ENCODE data around the gene GALP.

GALP gene

DNA sequence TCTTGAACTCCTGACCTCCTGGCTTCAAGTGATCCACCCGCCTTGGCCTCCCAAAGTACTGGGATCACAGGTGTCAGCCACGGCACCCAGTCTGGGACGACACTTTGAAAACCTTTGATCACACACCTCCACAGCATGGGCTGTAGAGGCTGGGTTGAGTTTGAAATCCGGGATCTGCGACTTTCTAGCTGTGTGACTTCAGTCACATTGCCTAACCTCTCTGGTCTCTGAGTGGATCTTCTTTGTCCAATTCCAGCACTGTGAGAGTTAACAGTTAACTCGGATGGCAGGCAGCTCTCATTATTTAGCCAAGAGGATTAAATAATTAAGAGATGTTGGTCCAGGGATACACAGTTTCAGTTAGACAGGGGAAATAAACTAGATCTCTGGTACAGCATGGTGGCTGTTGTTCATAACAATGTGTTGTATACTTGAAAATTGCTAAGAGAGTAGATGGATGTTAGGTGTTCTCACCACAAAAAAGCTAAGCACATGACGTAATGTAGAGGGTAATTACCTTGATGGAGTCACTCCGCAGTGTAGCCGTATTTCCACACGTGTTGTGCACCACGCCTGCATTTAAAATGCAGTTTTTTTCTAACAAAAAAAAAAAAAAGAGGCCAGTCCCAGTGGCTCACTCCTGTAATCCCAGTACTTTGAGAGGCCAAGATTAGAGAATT lies 1.9 kb downstream of the GALP start:
- no peaks in the 10 kb centered on the region for H3K36me3 ChIP-seq (ENCODE audit: low read length)
- no peak for TF ChIP-seq EZH2phosphoT487 (conservative IDR thresholded peaks at IDR 0.05; ENCODE audit: low read length)
- TF ChIP-seq, protein P1, sequence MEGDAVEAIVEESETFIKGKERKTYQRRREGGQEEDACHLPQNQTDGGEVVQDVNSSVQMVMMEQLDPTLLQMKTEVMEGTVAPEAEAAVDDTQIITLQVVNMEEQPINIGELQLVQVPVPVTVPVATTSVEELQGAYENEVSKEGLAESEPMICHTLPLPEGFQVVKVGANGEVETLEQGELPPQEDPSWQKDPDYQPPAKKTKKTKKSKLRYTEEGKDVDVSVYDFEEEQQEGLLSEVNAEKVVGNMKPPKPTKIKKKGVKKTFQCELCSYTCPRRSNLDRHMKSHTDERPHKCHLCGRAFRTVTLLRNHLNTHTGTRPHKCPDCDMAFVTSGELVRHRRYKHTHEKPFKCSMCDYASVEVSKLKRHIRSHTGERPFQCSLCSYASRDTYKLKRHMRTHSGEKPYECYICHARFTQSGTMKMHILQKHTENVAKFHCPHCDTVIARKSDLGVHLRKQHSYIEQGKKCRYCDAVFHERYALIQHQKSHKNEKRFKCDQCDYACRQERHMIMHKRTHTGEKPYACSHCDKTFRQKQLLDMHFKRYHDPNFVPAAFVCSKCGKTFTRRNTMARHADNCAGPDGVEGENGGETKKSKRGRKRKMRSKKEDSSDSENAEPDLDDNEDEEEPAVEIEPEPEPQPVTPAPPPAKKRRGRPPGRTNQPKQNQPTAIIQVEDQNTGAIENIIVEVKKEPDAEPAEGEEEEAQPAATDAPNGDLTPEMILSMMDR (IDR thresholded peaks at IDR 0.05; ENCODE audit: insufficient read depth, low read length, poor library complexity, severe bottlenecking) = no peak
- no peaks in the 10 kb centered on the region for H4K20me1 ChIP-seq (ENCODE audit: low read depth, low read length)
- no peaks in the 10 kb centered on the region for H3K27me3 ChIP-seq (ENCODE audit: low read length)
- no peaks in the 10 kb centered on the region for H3K9me3 ChIP-seq (ENCODE audit: insufficient read depth, low read length)
- no peak overlapping the region for H3K4me2 ChIP-seq (ENCODE audit: low read depth, low read length, poor library complexity, severe bottlenecking)
- no peak overlapping the region for H2AFZ ChIP-seq (ENCODE audit: low read depth, low read length, severe bottlenecking)
- H3K9ac ChIP-seq (ENCODE audit: low read length) = no peak overlapping the region
- no peaks in the 10 kb centered on the region for H3K79me2 ChIP-seq (ENCODE audit: insufficient read depth, low read length)
- H3K9me2 ChIP-seq (replicated peaks; ENCODE audit: insufficient read depth, low read length) = no peaks in the 10 kb centered on the region
- H3K4me3 ChIP-seq (ENCODE audit: insufficient read depth, low read length, poor library complexity, severe bottlenecking) = no peak overlapping the region
- no peak overlapping the region for H3K27ac ChIP-seq (ENCODE audit: low read depth, low read length)
- no peaks in the 10 kb centered on the region for H3F3A ChIP-seq (ENCODE audit: insufficient read depth)

GRCh38 chr19:56189785-56190184 lies 14.0 kb downstream of the GALP start:
- no peak overlapping the region for H3K27ac ChIP-seq (ENCODE audit: low read depth, low read length)
- TF ChIP-seq, protein P1 (IDR thresholded peaks at IDR 0.05; ENCODE audit: insufficient read depth, low read length, poor library complexity, severe bottlenecking) = no peak
- TF ChIP-seq EZH2phosphoT487 (conservative IDR thresholded peaks at IDR 0.05; ENCODE audit: low read length) = no peak

DNA sequence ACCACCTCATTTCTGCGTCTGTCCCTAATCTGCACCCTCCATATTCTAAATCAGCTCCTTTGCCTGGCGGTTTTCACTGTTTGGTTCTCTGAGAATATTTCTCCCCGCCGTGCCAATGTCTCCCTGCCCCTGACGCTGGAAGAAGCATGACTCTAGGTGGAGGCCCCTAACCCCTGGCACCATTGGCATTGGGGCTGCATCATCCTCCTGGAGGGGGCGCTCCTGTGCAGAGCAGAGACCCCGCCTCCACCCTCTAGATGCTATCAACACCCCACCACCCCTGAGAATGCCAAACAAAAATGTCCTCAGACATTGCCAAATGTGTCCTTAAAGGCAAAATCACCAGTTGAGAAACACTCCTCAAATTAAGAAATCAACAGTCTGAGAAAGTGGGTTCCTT lies 15.3 kb downstream of the GALP start:
- H3K9ac ChIP-seq (ENCODE audit: low read length) = no peak overlapping the region
- no peaks in the 10 kb centered on the region for H3K9me3 ChIP-seq (ENCODE audit: insufficient read depth, low read length)
- no peaks in the 10 kb centered on the region for H3K79me2 ChIP-seq (ENCODE audit: insufficient read depth, low read length)
- TF ChIP-seq, protein P1 (IDR thresholded peaks at IDR 0.05; ENCODE audit: insufficient read depth, low read length, poor library complexity, severe bottlenecking) = no peak
- TF ChIP-seq EZH2phosphoT487 (conservative IDR thresholded peaks at IDR 0.05; ENCODE audit: low read length) = no peak
- H2AFZ ChIP-seq (ENCODE audit: low read depth, low read length, severe bottlenecking) = no peak overlapping the region
- H3K4me3 ChIP-seq (ENCODE audit: insufficient read depth, low read length, poor library complexity, severe bottlenecking) = no peak overlapping the region
- H3K27me3 ChIP-seq (ENCODE audit: low read length) = no peaks in the 10 kb centered on the region
- no peaks in the 10 kb centered on the region for H4K20me1 ChIP-seq (ENCODE audit: low read depth, low read length)
- no peaks in the 10 kb centered on the region for H3F3A ChIP-seq (ENCODE audit: insufficient read depth)
- no peak overlapping the region for H3K27ac ChIP-seq (ENCODE audit: low read depth, low read length)
- H3K36me3 ChIP-seq (ENCODE audit: low read length) = no peaks in the 10 kb centered on the region
- no peaks in the 10 kb centered on the region for H3K9me2 ChIP-seq (replicated peaks; ENCODE audit: insufficient read depth, low read length)
- no peak overlapping the region for H3K4me2 ChIP-seq (ENCODE audit: low read depth, low read length, poor library complexity, severe bottlenecking)

More at GRCh38 chr19:56189785-56190184, 14.0 kb downstream of the GALP start:
- H3K9me3 ChIP-seq (ENCODE audit: insufficient read depth, low read length) = no peaks in the 10 kb centered on the region
- H3K4me2 ChIP-seq (ENCODE audit: low read depth, low read length, poor library complexity, severe bottlenecking) = no peak overlapping the region
- no peaks in the 10 kb centered on the region for H4K20me1 ChIP-seq (ENCODE audit: low read depth, low read length)
- no peak overlapping the region for H2AFZ ChIP-seq (ENCODE audit: low read depth, low read length, severe bottlenecking)
- no peak overlapping the region for H3K4me3 ChIP-seq (ENCODE audit: insufficient read depth, low read length, poor library complexity, severe bottlenecking)
- H3K9me2 ChIP-seq (replicated peaks; ENCODE audit: insufficient read depth, low read length) = no peaks in the 10 kb centered on the region
- H3K79me2 ChIP-seq (ENCODE audit: insufficient read depth, low read length) = no peaks in the 10 kb centered on the region
- no peaks in the 10 kb centered on the region for H3K36me3 ChIP-seq (ENCODE audit: low read length)
- no peak overlapping the region for H3K9ac ChIP-seq (ENCODE audit: low read length)
- H3K27me3 ChIP-seq (ENCODE audit: low read length) = no peaks in the 10 kb centered on the region
- no peaks in the 10 kb centered on the region for H3F3A ChIP-seq (ENCODE audit: insufficient read depth)

All from SU-DHL-6 (cell line).